B cell (primary cell): ENCODE data around the gene BLID.

Experiments
- CTCF ChIP-seq: fragments of 200-600 bp; IDR thresholded peaks from one replicate; pipeline ENCODE4 v1.8.0; 2022; ENCODE audit warnings: antibody characterized with exemption, mild to moderate bottlenecking
- EZH2 ChIP-seq: IDR thresholded peaks from 2 replicates; pipeline ENCODE4 v1.6.1; 2012; ENCODE audit warnings: borderline replicate concordance, low read depth, mild to moderate bottlenecking, moderate library complexity, low read length; ENCODE audit not compliant: insufficient read depth, poor library complexity, severe bottlenecking

- TF ChIP-seq CTCF: no peak
- TF ChIP-seq EZH2: no peak
Observed at GRCh38 chr11:122140500-122140899, 24.5 kb upstream of the BLID start.
